ENCODE measurements around the gene POU2F3. TPM values are rescaled to one million over a fixed set of nuclear protein-coding genes. Genes with fewer than 3 reads are reported as not detected.

Gene POU2F3
- total and polyA plus RNA-seq, 8 donors = 0.18 to 1.9 (median 1.3) TPM; not detected in 2

GRCh38 chr11:120238968-120239620 lies 846 bp upstream of the POU2F3 start:
- Histone ChIP-seq H3K4me1 (peaks cover 9 to 15% (median 12%) of the 10 kb centered on the region in 4 donors), H3K36me3 (no peaks in the 10 kb centered on the region), H3K9me3 (no peaks in the 10 kb centered on the region), H3K27me3 (peaks cover 0 to 65% (median 35%) of the 10 kb centered on the region in 3 donors), H3K4me3 (no peak overlapping the region), H3K27ac (no peak overlapping the region)
- TF ChIP-seq CTCF (IDR thresholded peaks at IDR 0.05) (no peak), POLR2AphosphoS5 (IDR thresholded peaks at IDR 0.05) (no peak), EP300 (IDR thresholded peaks at IDR 0.05) (no peak), POLR2A (IDR thresholded peaks at IDR 0.05) (no peak)
- intact Hi-C loops (cut with DNase I; ENCODE audit: low total_unique reads) = loop anchor here (5.0 kb wide), 1 partner anchor 53 kb away; no protein-coding TSS in a partner anchor
- no peak for DNase-seq
- 79 to 90% (median 83%) methylated on average over 9 to 11 of the region's 11 CpGs for WGBS, 5 donors

- no peak overlapping the region for H3K27ac ChIP-seq
- intact Hi-C loops (cut with DNase I; ENCODE audit: low total_unique reads) = no loop called here
Observed at GRCh38 chr11:120240866-120241265, 926 bp downstream of the POU2F3 start.

GRCh38 chr11:120241277-120241676 lies 1.3 kb downstream of the POU2F3 start:
- H3K9me3 ChIP-seq = no peaks in the 10 kb centered on the region
- WGBS, 5 donors = 81 to 97% (median 91%) methylated on average over 6 to 7 of the region's 7 CpGs
- intact Hi-C loops (cut with DNase I; ENCODE audit: low total_unique reads) = no loop called here
- peaks cover 0 to 68% (median 26%) of the 10 kb centered on the region in 3 donors for H3K27me3 ChIP-seq
- H3K4me1 ChIP-seq = peaks cover 9 to 13% (median 11%) of the 10 kb centered on the region in 4 donors
- H3K27ac ChIP-seq = no peak overlapping the region
- no peaks in the 10 kb centered on the region for H3K36me3 ChIP-seq
- no peak overlapping the region for H3K4me3 ChIP-seq
- no peak for DNase-seq
- TF ChIP-seq CTCF (IDR thresholded peaks at IDR 0.05) = no peak
- no peak for TF ChIP-seq POLR2AphosphoS5 (IDR thresholded peaks at IDR 0.05)
- no peak for TF ChIP-seq EP300 (IDR thresholded peaks at IDR 0.05)
- no peak for TF ChIP-seq POLR2A (IDR thresholded peaks at IDR 0.05)

More at GRCh38 chr11:120240866-120241265, 926 bp downstream of the POU2F3 start:
- 83 to 100% (median 94%) methylated on average over 2 of the region's 2 CpGs for WGBS, 5 donors
- peaks cover 0 to 68% (median 26%) of the 10 kb centered on the region in 3 donors for H3K27me3 ChIP-seq
- H3K9me3 ChIP-seq = no peaks in the 10 kb centered on the region
- TF ChIP-seq POLR2AphosphoS5 (IDR thresholded peaks at IDR 0.05) (no peak), EP300 (IDR thresholded peaks at IDR 0.05) (no peak), CTCF (IDR thresholded peaks at IDR 0.05) (no peak), POLR2A (IDR thresholded peaks at IDR 0.05) (no peak)
- no peak overlapping the region for H3K4me3 ChIP-seq
- DNase-seq = no peak
- peaks cover 9 to 13% (median 12%) of the 10 kb centered on the region in 4 donors for H3K4me1 ChIP-seq
- H3K36me3 ChIP-seq = no peaks in the 10 kb centered on the region

GRCh38 chr11:120243221-120243620 lies 3.3 kb downstream of the POU2F3 start:
- H3K27ac ChIP-seq = no peak overlapping the region
- no peak overlapping the region for H3K4me3 ChIP-seq
- no peaks in the 10 kb centered on the region for H3K9me3 ChIP-seq
- H3K27me3 ChIP-seq = peaks cover 0 to 68% (median 26%) of the 10 kb centered on the region in 3 donors
- WGBS, 5 donors = 71 to 90% (median 89%) methylated on average over 4 of the region's 4 CpGs; no CpG with 5 or more reads in 1 of the 5 donors
- intact Hi-C loops (cut with DNase I; ENCODE audit: low total_unique reads) = no loop called here
- no peaks in the 10 kb centered on the region for H3K36me3 ChIP-seq
- DNase-seq = no peak
- peaks cover 9 to 13% (median 11%) of the 10 kb centered on the region in 4 donors for H3K4me1 ChIP-seq
- TF ChIP-seq POLR2A (IDR thresholded peaks at IDR 0.05) (no peak), POLR2AphosphoS5 (IDR thresholded peaks at IDR 0.05) (no peak), EP300 (IDR thresholded peaks at IDR 0.05) (no peak), CTCF (IDR thresholded peaks at IDR 0.05) (no peak)

Measured in stomach (tissue), 9 donors.